HG02571 (cell line): Measurements from ENCODE around the gene FCHSD2.

Source experiments
- ATAC-seq: cut with Tn5 transposase; IDR thresholded peaks from one replicate; pipeline ENCODE4 v1.9.1; 2021; ENCODE audit warnings: mild to moderate bottlenecking, moderate library complexity; ENCODE audit not compliant: unreplicated experiment

Gene FCHSD2

GRCh38 chr11:72975778-72976521 is 166.2 kb downstream of the FCHSD2 start:
- no peak for ATAC-seq

GRCh38 chr11:72974487-72975205 is 167.5 kb downstream of the FCHSD2 start:
- ATAC-seq, result no peak

DNA sequence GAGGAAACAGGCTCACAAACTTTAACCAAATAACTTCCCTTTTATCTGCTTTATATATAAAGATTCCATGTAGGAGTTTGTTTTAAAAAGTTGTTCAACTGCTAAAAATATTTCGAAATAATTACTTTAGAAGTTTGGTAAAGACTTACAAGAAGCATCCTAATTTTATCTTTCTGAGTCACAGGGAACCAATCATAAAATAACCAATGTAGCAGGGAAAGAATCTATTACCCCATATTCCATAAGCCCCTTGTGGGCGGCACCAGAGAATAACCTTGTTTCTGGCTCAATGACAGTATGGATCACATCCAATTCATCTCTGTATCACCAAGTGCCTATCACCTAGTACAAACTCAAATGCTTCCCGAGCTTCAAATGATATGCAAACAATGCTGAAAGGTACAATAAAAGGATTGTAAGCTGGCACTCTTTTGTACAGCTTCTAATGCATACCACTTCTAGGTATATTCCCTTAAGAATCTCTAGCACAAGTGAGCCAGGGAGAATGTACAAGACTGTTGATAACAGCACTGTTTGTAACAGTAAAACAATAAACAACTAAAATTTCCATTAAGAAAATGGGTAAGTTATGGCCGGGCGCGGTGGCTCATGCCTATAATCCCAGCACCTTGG is 169.5 kb downstream of the FCHSD2 start:
- no peak for ATAC-seq

DNA sequence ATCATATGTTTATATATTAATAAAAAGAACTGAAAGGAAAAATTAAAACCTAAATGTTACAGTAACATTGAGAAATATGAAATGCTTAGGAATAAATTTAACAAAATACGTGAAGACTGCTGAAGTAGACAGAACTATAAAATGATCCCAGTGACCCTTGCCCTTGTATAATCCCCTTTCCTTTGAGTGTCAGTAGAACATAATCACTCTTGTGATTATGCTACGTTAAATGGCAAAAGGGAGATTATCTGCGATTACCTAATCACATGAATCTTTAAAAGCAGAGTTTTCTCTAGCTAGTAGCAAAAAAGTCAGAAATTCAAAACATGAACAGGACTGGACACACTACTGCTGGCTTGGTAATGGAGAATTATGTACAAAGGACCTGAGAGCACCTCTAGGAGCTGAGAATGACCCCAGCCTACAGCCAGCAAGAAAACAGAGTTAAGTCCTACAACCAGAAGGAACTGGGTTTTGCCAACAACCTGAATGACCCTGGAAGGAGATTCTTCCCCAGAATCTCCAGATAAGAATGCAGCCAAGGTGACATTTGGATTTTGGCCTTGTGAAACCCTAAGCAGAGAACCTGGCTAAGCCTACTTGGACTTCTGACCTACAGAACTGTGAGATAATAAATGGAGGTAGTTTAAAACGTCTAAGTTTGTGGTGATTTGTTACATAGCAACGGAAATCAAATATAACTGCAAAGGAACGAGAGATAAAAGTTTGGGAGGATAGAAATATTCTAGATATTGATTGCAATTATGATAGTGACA is 170.7 kb downstream of the FCHSD2 start:
- ATAC-seq, result no peak

DNA sequence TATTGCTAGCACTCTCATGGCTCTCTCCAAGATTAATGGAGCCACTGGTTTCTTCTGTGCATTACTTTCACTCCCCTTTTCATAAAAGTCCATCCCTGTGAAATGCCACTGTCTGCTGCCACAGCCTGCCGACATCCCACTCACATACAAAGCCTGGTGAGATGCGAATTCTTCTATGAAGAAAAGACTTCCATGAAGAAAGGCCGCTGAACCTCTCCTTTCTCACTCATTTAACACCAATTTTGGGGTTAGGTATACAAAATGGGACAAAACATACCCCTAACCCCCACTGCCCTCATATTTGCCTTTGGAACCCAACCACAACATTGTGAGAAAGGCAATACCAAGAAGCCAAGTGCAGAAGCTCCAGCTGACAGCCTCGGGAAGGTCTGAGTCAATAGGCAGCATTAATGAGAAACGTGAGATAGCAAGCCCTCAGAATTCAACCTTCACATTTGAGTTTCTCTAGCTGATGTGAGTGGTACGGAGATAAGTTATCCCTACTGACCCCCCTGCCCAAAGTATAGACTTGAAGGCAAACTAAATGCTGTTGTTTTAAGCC is 171.5 kb downstream of the FCHSD2 start:
- ATAC-seq, result no peak

- ATAC-seq, result no peak
Measured at GRCh38 chr11:72969894-72970335, 172.2 kb downstream of the FCHSD2 start.

GRCh38 chr11:72968390-72968789 is 173.7 kb downstream of the FCHSD2 start:
- no peak for ATAC-seq

- ATAC-seq, result no peak
Measured at GRCh38 chr11:72965672-72966071, 176.4 kb downstream of the FCHSD2 start.

DNA sequence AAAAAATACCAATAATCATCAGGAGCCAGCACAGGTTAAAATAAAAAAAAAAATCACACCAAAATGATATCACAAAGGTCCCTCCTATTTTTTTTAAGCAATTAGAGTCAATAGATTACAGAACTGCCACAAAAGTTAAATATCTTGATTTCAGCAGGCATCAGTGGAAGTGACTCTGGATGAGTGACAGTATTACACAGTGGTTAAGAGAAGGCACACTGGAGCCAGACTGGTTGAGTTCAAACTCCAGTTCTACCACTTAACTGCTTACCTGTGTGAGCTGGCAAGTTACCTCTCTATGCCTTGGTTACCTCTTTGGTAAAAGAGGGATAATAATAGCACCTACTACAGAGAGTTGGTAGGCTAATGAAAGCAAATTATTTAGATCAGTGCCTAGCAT is 179.4 kb downstream of the FCHSD2 start:
- no peak for ATAC-seq

DNA sequence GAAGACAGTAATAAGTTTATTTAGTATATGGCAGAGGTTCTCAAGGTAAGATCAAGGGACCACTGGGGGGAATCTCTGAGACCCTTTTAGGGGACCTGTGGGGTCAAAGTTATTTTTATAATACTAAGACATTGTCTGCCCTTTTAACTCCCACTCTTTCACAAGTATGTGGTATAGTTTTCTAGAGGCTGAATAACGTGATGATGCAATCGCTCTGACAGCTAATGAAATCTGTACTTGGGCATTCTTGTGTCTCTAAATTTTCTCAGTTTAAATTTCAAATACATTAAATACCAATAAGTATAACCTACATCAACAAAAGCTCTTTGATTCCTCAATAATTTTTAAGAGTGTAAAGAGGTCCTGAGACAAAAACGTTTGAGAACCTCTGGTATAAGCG is 180.0 kb downstream of the FCHSD2 start:
- ATAC-seq, result no peak

- no peak for ATAC-seq
Measured at GRCh38 chr11:72959998-72960731, 182.0 kb downstream of the FCHSD2 start.

DNA sequence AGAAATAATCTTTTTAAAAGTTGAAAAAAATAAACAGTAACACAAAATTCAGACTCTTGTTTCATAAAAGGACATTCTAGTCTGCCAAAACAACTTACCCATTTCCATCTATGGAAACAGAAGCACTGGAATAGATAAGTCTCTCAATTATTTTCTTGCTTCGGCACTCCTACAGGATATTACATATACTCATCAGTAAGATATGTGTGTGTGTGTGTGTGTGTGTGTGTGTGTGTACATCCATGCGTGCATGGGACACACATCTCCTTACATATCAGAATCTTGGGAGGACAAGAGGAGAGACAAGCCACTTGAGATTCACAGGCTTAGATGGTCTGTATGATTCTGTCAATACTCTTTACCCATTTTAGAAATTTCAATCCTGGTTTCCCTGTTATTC is 183.3 kb downstream of the FCHSD2 start:
- ATAC-seq, result no peak

GRCh38 chr11:72955466-72955865 is 186.7 kb downstream of the FCHSD2 start:
- no peak for ATAC-seq

DNA sequence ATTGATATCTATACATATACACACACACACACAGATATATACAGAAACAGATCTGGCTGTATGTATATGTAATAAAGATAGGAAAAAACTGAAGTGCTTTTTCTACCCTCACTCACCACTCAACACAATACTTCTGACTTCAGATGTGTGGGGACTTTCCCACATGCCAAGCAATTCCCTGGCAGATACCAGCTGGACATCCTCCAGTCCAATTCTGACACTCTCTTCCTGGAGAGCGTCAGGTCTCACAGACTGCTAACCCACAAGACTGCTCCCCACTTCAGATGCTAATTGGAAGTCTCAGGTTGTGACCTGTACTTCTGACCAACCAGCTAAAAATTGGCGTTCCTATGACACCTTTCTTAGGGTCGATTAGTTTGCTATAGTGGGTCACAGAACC is 187.3 kb downstream of the FCHSD2 start:
- ATAC-seq, result no peak

DNA sequence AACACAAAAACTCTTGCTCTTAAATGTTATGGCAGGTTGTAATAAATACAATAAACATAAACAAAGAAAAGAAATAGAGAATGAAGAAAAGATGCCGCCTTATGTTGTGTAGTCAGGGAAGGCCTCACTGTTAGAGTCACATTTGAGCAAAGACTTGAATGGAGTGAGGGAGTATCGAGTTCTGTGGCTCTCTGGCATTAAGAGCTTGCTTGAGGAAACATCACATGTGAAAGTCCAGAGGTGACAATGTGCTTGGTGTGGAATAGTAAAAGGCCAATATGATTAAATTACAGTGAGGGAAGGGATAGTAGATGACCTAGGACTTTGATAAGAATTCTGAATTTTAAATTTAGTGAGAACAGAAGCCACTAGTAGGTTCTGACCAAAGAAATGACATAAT is 188.5 kb downstream of the FCHSD2 start:
- ATAC-seq, result no peak

GRCh38 chr11:72951888-72952287 is 190.2 kb downstream of the FCHSD2 start:
- no peak for ATAC-seq

GRCh38 chr11:72951193-72951592 is 190.9 kb downstream of the FCHSD2 start:
- no peak for ATAC-seq

DNA sequence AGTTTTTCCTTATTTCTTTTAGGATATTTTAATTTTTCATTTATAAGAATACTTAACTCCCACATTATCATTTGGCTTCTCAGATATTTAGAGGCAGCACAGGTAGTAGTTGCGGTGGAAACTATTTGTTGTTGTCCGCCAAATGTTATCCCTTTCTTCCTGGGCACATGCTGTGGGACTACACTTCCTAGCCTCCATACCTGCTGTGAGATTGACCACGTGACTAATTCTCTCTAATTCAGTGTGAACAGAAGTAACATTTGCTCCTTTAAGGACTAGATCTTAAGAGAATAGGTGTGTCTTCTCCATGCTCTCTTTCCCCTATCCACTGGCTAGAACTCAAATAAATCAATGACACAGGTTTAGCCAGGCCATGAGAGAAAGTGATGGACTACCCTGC is 191.4 kb downstream of the FCHSD2 start:
- no peak for ATAC-seq

DNA sequence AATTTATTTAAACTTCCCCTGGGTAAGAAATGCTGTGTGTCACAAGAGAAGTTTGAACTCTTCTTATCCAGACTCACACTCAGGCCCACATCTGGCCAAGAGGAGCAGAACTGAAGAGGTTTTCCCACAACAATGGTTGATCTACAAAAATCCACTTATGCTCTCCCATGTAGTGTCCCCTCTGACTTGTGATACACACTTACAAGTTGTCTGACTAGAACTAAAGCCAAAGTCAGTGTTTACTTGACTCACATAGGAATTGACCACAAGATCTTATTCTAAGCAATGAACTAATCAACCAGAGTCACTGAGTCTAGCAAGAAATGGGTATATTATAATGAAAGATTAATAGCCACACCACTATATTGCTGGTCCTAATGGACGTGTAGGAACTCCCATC is 194.9 kb downstream of the FCHSD2 start:
- no peak for ATAC-seq

DNA sequence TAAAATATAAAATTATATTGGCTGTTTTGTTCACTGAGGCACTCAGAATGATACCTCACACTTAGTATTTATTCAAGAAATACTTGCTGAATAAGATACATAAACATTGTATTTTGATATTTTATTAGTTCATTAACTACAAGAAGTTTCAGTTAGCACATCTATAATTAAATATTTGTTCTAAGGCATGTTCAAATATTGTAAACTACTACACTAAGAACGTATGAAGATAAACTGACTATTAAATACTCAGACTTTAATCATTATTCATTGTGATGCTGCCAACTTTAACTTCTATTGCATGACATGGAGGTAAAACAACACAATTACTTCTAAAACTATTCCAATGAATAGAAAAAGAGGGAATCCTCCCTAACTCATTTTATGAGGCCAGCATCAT is 198.5 kb downstream of the FCHSD2 start:
- no peak for ATAC-seq
